ENCODE data around the gene SLCO4A1.

- TF ChIP-seq POLR2A (IDR thresholded peaks at IDR 0.05; ENCODE audit: low read length) (no peak), GATA1 (IDR thresholded peaks at IDR 0.05; ENCODE audit: low read depth, low read length) (no peak)
These were observed 59.1 kb downstream of the SLCO4A1 start for GRCh38 chr20:62701161-62702012.
